GM21825 (cell line): ENCODE data around the gene SEC16A.

Experiments used
- ATAC-seq: cut with Tn5 transposase; IDR thresholded peaks from one replicate; pipeline ENCODE4 v1.9.1; 2021; ENCODE audit warnings: mild to moderate bottlenecking, moderate library complexity; ENCODE audit not compliant: unreplicated experiment

Gene SEC16A

GRCh38 chr9:136442265-136442664 is 40.6 kb downstream of the SEC16A start:
- no peak for ATAC-seq

- no peak for ATAC-seq
Measured at GRCh38 chr9:136441681-136442245, 41.1 kb downstream of the SEC16A start.

GRCh38 chr9:136441191-136441680 is 41.6 kb downstream of the SEC16A start:
- ATAC-seq = no peak

DNA sequence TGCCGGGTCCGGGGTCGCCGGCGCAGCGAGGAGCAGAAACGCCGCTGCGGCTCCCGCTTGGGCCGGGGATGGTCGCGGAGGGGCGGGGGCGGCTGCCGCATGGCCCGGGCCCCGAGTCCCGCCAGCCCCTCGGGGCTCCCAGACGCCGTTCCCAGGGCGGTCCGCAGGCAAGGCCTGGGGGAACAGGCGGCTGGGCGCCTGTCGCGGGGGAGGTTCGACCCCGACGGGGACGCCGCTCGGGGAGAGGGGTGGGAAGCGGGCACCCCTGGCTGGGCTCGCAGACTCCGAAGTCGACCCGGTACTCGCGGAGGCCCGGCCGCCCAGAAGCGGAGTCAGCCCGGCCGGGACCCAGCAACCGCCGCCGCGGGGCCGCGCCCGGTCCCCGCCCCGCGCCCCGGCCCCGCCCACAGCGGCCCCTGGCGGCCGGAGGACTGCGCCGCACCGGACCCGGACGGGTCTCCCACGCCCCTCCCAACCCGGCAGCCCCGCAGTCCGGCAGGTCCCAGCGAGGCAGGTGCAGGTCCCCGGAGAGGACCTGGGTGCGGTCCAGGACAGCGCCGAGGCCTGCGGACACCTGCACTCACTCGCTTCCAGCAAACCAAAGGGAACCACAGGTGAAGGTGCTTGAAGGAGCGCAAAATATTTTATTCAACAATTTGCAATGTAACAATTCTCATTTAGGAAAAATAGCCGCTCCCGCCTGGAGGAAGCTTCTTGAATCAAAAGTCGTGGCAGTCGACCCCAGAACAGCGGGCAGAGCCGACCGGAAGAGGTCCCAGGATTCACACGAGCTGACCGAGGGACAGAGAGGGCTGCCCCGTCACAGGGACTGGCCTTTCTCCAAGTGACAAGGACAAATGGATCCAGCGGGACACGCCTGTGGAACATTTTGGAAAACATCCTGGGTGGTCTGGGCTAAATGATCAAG is 43.1 kb downstream of the SEC16A start, which contains the start of gene INPP5E:
Gene INPP5E (minus strand): TSS at position 365 of the 928 bp plus-strand sequence. CDS start 426 bp downstream, outside the sequence.
- peak; percentile 62 for ATAC-seq

DNA sequence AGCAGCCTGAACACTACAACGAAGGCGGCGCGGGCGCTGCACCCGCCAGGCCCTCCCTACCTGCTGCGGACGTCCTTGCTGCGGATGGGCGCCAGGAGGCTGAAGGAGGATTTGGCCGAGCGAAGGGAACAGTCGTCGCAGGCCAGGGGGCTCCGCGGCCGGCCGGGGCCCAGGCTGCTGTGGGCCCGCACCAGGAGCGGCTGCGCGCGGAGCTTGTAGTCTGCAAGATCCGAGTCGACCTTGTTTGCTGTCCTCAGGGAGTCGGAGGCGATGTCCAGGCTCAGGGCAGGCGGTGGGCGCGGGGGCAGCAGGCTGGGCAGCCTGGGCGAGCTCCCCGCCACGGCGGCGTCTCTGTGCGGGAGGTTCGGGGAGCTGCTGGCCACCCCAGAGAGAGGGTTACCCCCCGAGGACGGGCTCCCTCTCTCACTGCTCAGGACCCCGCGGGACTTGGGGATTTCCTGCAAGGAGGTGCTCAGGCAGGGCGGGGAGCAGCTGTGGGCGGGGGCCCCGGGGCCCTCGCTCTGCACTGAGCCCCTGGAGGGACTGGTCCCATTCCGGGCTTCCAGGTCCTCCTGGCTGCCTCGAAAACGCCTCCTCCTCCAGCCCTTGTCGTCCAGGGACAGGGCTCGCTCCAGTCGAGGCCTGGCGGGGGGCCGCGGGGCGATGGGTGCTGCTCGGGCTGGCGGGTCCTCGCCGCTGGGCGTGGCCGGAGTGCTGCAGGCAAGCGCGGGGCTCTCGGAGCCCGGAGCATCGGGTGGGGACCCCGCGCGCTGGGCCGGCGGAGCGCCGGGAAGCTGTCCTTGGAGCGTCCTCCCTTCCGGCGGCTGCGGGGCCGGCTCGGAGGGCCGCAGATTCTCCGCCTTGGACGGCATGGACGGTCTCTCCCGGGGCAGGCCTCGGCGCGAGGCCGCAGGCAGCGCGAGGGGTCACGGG is 44.0 kb downstream of the SEC16A start:
- ATAC-seq = peak; percentile 34

DNA sequence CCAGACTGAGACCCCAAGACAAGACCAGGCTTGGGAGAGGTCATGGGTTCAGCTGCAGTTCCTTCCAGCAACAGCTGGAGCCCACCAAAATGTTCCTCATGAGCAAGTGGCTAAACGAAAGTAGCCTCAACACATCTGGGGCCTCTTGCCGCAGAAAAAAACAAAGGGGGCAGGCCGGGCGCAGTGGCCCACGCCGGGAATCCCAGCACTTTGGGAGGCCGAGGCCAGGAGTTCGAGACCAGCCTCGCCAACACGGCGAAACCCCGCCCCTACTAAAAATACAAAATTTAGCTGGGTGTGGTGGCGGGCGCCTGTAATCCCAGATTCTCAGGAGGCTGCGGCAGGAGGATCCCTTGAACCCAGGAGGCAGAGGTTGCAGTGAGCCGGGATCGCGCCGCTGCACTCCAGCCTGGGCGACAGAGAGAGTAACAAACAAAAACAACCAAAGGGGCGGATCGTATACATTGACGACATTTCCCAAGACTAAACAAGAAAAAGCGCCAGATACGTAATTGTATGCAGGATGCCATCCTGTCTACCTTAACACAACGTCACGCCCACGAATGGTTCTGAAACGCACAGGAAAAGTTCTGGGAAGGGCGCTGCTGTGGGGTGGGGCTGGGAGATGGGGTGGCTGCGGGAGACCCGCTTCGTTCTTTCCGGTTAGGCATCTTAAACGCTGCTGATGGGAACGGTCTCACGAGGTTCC is 44.8 kb downstream of the SEC16A start:
- no peak for ATAC-seq

DNA sequence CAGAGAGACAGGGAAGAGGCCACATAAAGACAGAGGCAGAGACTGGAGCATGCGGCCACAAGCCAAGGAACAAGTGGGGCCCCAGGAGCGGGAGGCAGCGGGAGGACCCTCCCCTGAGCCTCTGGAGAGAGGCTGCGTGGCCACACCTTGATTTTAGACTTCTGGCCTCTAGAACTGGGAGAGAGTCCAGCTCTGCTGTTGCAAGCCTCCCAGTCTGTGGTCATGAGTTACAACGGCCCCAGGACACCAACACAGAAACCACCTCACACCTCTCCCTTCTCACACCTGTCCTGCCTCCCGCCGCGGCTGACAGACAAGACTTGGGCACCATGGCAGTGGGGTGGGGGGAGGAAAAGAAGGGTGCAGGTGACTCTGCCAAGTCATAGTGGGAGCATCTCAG is 45.4 kb downstream of the SEC16A start:
- ATAC-seq = no peak

DNA sequence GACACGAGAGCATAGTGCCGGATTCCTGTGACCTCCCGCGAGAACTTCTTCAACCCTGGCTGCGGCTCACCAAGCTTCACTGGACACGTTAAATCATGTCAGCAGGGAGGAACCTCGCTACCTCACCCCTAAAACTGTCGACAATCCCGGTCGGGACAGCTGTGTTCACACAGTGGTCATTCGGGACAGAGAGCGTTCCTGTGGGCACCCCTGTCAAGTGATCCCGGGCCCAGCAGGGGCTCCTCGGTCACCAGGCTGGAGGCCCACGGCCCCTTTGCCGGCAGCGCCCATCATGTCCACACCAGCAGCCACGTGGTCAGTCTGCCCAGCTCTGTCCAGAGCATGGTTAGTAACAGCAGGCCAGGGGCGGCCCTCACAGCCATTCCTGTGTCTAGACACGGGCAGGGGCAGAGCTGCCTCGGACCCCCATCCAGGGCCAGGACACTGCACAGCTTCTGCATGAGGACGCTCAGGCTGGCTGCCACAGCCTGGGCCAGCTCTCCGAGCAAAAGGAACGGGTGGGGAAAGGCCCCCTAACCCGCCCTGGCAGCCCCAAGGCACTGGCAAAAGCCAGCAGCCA is 46.7 kb downstream of the SEC16A start:
- no peak for ATAC-seq

DNA sequence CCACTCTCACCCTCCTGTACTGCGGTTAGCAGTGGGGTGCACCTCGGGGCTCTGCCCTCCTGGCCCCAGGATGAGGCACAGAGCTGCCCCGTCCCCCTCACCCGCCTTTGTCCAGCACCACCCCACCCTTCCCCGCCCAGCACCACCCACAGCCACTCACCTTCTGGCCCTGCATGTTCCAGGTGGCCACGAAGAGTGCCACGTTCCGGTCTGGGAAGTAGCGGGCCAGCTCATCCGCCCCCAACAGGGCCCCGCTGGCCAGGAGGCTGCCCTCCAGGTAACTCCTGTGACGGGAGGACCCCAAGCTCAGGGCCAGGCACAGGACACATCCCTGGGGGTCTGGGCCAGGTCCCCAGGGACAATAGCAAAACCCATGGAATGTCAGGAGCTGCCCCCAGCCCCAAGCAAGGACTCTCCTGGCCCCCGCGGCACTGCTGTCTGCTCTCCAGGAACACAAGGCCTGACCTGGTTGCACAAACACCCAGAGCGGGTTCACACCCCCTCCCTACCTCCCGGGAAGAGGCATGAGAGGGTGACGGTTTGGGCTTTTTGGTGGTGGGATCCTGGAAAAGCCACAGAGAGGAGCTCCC is 48.2 kb downstream of the SEC16A start:
- no peak for ATAC-seq

DNA sequence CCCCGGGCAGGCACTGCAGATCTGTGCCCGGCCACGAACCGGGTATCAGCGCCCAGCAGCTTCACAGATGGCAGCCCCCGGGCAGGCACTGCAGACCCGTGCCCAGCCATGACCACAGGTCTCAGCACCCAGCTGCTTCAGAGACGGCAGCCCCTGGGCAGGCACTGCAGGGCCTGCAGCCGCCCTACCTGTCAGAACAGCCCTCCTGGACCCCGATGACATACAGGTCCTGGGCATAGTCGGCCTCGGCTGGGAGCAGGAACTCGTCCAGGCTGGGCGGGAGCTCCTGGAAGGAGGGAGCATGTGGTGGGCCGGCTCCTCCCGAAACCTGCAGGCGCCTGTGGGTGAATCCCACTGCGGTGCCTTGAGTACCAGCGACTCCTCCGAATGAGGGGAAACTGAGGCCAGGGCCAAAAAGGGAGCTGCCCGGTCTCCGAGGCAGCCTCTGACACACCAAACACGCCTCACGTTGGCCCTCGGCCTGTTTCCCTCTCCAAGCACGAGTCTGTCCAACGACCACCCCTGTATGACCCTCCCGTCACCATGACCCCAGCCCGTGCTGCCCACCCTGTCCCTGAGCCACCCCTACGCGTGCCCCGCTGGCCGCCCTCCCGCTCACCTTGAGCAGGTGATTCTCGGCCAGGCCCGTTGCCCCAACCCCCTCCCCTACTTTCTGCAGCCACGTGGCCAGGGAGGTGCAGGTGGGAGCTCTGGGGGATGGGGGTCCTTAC is 48.8 kb downstream of the SEC16A start:
- no peak for ATAC-seq

- ATAC-seq = no peak
Measured at GRCh38 chr9:136433043-136433715, 49.7 kb downstream of the SEC16A start.

DNA sequence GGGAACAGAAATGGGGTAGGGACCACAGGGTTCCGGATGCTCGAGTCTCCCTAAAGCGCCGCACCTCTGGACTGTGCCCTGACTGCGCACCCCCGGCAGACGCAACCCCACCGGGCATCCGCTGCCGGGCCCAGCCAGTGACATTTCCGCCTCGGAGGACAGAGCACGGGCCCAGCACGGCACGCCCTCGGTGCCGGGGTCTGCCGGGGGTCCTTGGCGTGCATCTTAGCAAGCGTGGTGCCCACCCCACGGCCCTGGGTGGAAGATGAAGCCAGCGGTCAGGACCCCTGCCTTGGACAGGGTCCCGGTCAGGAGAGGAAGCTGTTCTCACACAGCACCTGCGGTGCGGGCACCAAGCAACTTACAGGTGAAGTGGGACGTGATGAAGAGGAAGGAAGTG is 50.2 kb downstream of the SEC16A start:
- no peak for ATAC-seq

GRCh38 chr9:136431782-136432350 is 51.0 kb downstream of the SEC16A start:
- no peak for ATAC-seq

DNA sequence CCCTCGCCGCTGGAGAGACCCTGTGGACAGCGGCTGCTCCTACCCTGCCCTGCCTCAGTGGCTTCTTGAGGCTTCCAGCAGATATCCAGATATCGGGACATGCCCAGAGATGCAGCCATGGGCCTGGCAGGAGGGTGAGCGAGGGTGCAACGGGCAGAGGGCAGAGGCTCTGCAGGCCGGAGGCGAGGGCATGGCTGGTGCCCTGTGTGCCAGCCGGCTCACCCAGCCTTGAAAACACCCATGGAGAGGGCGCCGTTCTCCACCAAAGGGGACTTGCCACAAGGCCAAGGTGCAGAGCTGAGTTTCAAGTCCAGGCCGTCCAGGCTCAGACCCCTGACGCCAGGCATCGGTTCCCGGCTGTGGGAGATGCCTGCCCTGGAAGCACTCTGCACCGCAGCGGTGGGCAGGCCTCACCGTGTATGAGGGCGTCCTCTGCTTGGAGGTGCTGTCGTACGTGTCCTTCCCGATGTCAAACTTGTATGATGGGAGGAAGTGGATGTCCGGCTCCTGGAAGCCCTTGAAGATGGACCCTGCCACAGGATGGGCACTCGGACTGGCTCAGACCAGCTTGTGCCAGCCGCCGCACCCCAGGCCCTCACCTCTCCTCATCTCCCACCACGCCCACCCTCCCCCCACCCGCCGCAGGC is 52.1 kb downstream of the SEC16A start:
- ATAC-seq = no peak

GRCh38 chr9:136429683-136430491 is 53.0 kb downstream of the SEC16A start:
- no peak for ATAC-seq

DNA sequence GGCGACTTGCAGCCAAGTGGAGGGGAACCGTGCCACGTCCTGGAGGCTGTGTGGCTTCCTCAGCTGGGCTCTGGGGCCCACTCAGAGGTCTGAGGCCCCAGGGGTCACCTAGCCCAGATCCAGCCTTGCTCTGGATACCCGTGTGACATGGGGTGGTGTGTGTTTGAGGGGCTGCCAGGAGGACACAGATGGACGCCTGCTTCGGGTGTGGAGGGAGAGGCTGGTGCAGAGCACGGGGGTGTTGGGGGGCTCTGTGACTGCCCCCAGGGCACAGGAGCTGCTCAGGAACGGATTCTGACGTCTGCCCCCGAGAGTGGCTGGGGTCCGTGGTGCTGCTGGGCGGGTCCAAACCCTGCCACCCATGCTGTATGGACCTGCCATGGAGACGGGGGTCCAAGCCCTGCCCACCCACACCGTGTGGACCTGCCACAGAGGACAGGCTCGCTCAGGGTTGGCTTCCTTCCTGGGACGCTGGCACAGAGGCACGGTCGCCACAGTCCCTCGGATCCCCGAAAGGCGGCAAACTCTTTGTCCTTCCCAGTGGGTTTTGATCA is 53.7 kb downstream of the SEC16A start:
- ATAC-seq = no peak
